ENCODE results near the gene HINT1.
"Not testable (repeated sequence)": the region's sequence is repeated elsewhere in the genome, so short reads cannot be mapped to it uniquely, and the experiment has no call there.

The HINT1 gene

GRCh38 chr5:131194725-131195124, 29.7 kb upstream of the HINT1 start:
- H3K9me3 ChIP-seq, result no peaks in the 10 kb centered on the region
- peaks cover 6% of the 10 kb centered on the region for H3K4me1 ChIP-seq
- H3K36me3 ChIP-seq (replicated peaks), result no peaks in the 10 kb centered on the region
- DNase-seq (ENCODE audit: low spot score in 2 of 2), result no peak
- H3K4me3 ChIP-seq, result no peak overlapping the region
- no peaks in the 10 kb centered on the region for H3K27me3 ChIP-seq (ENCODE audit: low read depth)
- in situ Hi-C loops (cut with MboI; ENCODE audit: low sequenced_read_pairs), result no loop called here

GRCh38 chr5:131193897-131194296, 28.8 kb upstream of the HINT1 start:
- H3K4me3 ChIP-seq; DNase-seq (ENCODE audit: low spot score in 2 of 2); H3K9me3 ChIP-seq; in situ Hi-C loops (cut with MboI; ENCODE audit: low sequenced_read_pairs); H3K27me3 ChIP-seq (ENCODE audit: low read depth); H3K36me3 ChIP-seq (replicated peaks); H3K4me1 ChIP-seq: not testable (repeated sequence)

- in situ Hi-C loops (cut with MboI; ENCODE audit: low sequenced_read_pairs), result no loop called here
- Histone ChIP-seq H3K4me1 (peaks cover 6% of the 10 kb centered on the region), H3K9me3 (no peaks in the 10 kb centered on the region), H3K36me3 (replicated peaks) (no peaks in the 10 kb centered on the region), H3K4me3 (no peak overlapping the region), H3K27me3 (ENCODE audit: low read depth) (no peaks in the 10 kb centered on the region)
- peak; percentile 52 to 81 for DNase-seq (ENCODE audit: low spot score in 2 of 2)
Observed at GRCh38 chr5:131193106-131193505, 28.1 kb upstream of the HINT1 start.

- no peak overlapping the region for H3K4me3 ChIP-seq
- no peaks in the 10 kb centered on the region for H3K9me3 ChIP-seq
- DNase-seq (ENCODE audit: low spot score in 2 of 2), result no peak
- no peaks in the 10 kb centered on the region for H3K36me3 ChIP-seq (replicated peaks)
- no peaks in the 10 kb centered on the region for H3K27me3 ChIP-seq (ENCODE audit: low read depth)
- in situ Hi-C loops (cut with MboI; ENCODE audit: low sequenced_read_pairs), result no loop called here
- no peaks in the 10 kb centered on the region for H3K4me1 ChIP-seq
Observed at GRCh38 chr5:131186561-131187256, 21.7 kb upstream of the HINT1 start.

- no peaks in the 10 kb centered on the region for H3K27me3 ChIP-seq (ENCODE audit: low read depth)
- in situ Hi-C loops (cut with MboI; ENCODE audit: low sequenced_read_pairs), result no loop called here
- no peaks in the 10 kb centered on the region for H3K9me3 ChIP-seq
- H3K36me3 ChIP-seq (replicated peaks), result no peaks in the 10 kb centered on the region
- DNase-seq (ENCODE audit: low spot score in 2 of 2), result no peak
- H3K4me1 ChIP-seq, result no peaks in the 10 kb centered on the region
- no peak overlapping the region for H3K4me3 ChIP-seq
Observed at GRCh38 chr5:131185523-131186104, 20.6 kb upstream of the HINT1 start.

- no peak for DNase-seq (ENCODE audit: low spot score in 2 of 2)
- H3K9me3 ChIP-seq, result no peaks in the 10 kb centered on the region
- no peaks in the 10 kb centered on the region for H3K4me1 ChIP-seq
- in situ Hi-C loops (cut with MboI; ENCODE audit: low sequenced_read_pairs), result no loop called here
- no peaks in the 10 kb centered on the region for H3K36me3 ChIP-seq (replicated peaks)
- H3K27me3 ChIP-seq (ENCODE audit: low read depth), result no peaks in the 10 kb centered on the region
- H3K4me3 ChIP-seq, result no peak overlapping the region
Observed at GRCh38 chr5:131182839-131183238, 17.8 kb upstream of the HINT1 start.

- Histone ChIP-seq H3K27me3 (ENCODE audit: low read depth) (no peaks in the 10 kb centered on the region), H3K4me3 (no peak overlapping the region), H3K9me3 (no peaks in the 10 kb centered on the region), H3K36me3 (replicated peaks) (no peaks in the 10 kb centered on the region), H3K4me1 (no peaks in the 10 kb centered on the region)
- no peak for DNase-seq (ENCODE audit: low spot score in 2 of 2)
- in situ Hi-C loops (cut with MboI; ENCODE audit: low sequenced_read_pairs), result no loop called here
Observed at GRCh38 chr5:131180407-131180806, 15.4 kb upstream of the HINT1 start.

- Histone ChIP-seq H3K4me3 (peak overlapping the region; percentile 51), H3K4me1 (peaks cover 7% of the 10 kb centered on the region), H3K36me3 (replicated peaks) (no peaks in the 10 kb centered on the region), H3K27me3 (ENCODE audit: low read depth) (no peaks in the 10 kb centered on the region), H3K9me3 (no peaks in the 10 kb centered on the region)
- in situ Hi-C loops (cut with MboI; ENCODE audit: low sequenced_read_pairs), result loop anchor here (25.0 kb wide), 1 partner anchor 216 kb away; no protein-coding TSS in a partner anchor
- DNase-seq (ENCODE audit: low spot score in 2 of 2), result no peak
Observed at GRCh38 chr5:131171276-131171810, 6.3 kb upstream of the HINT1 start.

GRCh38 chr5:131170540-131171275, 5.7 kb upstream of the HINT1 start, which contains the start of gene LYRM7:
LYRM7 (plus strand) TSS chr5:131170944; CDS start chr5:131171021, 77 bp downstream.
- Histone ChIP-seq H3K9me3 (no peaks in the 10 kb centered on the region), H3K4me1 (peaks cover 8% of the 10 kb centered on the region), H3K27me3 (ENCODE audit: low read depth) (no peaks in the 10 kb centered on the region), H3K36me3 (replicated peaks) (no peaks in the 10 kb centered on the region), H3K4me3 (peak within 1 kb of the TSS; percentile 51)
- in situ Hi-C loops (cut with MboI; ENCODE audit: low sequenced_read_pairs), result loop anchor here (25.0 kb wide), 1 partner anchor 217 kb away; no protein-coding TSS in a partner anchor
- DNase-seq (ENCODE audit: low spot score in 2 of 2), result peak; percentile 97 to 99

GRCh38 chr5:131169810-131170539, 4.9 kb upstream of the HINT1 start:
- H3K9me3 ChIP-seq, result no peaks in the 10 kb centered on the region
- DNase-seq (ENCODE audit: low spot score in 2 of 2), result no peak
- H3K4me1 ChIP-seq, result peaks cover 12% of the 10 kb centered on the region
- no peaks in the 10 kb centered on the region for H3K27me3 ChIP-seq (ENCODE audit: low read depth)
- H3K36me3 ChIP-seq (replicated peaks), result no peaks in the 10 kb centered on the region
- in situ Hi-C loops (cut with MboI; ENCODE audit: low sequenced_read_pairs), result loop anchor here (25.0 kb wide), 1 partner anchor 217 kb away; no protein-coding TSS in a partner anchor
- peak overlapping the region; percentile 51 for H3K4me3 ChIP-seq

- no peaks in the 10 kb centered on the region for H3K27me3 ChIP-seq (ENCODE audit: low read depth)
- no peaks in the 10 kb centered on the region for H3K9me3 ChIP-seq
- in situ Hi-C loops (cut with MboI; ENCODE audit: low sequenced_read_pairs), result loop anchor here (25.0 kb wide), 1 partner anchor 220 kb away; no protein-coding TSS in a partner anchor
- no peak for DNase-seq (ENCODE audit: low spot score in 2 of 2)
- H3K4me1 ChIP-seq, result peaks cover 12% of the 10 kb centered on the region
- H3K36me3 ChIP-seq (replicated peaks), result peaks cover 4% of the 10 kb centered on the region
- H3K4me3 ChIP-seq, result no peak overlapping the region
Observed at GRCh38 chr5:131167615-131168014, 2.6 kb upstream of the HINT1 start.

GRCh38 chr5:131164191-131165118, 601 bp downstream of the HINT1 start:
- peak; percentile 42 to 72 for DNase-seq (ENCODE audit: low spot score in 2 of 2)
- Histone ChIP-seq H3K36me3 (replicated peaks) (peaks cover 35% of the 10 kb centered on the region), H3K4me1 (peaks cover 5% of the 10 kb centered on the region), H3K27me3 (ENCODE audit: low read depth) (no peaks in the 10 kb centered on the region), H3K4me3 (peak overlapping the region; percentile 71), H3K9me3 (no peaks in the 10 kb centered on the region)
- in situ Hi-C loops (cut with MboI; ENCODE audit: low sequenced_read_pairs), result loop anchor here (25.0 kb wide), 1 partner anchor 223 kb away; no protein-coding TSS in a partner anchor

Measured in HAP-1 (cell line).